Measurements from ENCODE around the gene EPN1.

DNA sequence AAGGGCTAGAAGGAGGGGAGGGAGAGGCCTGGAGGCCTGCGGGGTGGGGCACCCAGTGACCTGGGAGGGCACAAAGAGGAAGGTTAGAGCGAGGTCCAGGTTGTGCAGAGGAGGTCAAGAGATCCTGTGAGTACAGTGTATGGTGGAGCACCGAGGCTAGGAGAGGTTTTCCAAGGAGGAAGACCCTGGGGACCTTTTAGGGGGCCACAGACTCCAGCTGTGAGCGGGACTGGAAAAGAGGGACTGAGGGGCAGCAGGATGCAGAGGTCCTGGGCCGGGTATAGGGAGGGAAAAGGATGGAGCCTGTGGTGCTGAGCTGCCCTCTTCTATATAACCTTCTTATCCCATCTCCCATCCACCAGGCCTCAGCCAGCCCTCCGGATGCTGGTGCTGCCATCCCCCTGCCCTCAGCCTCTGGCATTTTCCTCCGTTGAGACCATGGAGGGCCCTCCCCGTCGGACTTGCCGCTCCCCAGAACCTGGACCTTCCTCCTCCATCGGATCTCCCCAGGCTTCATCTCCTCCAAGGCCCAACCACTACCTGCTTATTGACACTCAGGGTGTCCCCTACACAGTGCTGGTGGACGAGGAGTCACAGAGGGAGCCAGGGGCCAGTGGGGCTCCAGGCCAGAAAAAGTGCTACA is 30.7 kb upstream of the EPN1 start:
- no peak for TF ChIP-seq CTCF (conservative IDR thresholded peaks at IDR 0.05 in 1 of 2, IDR thresholded peaks at IDR 0.05 in 1 of 2; ENCODE audit: low read depth in 1 of 2, low read length in 2 of 2)
- no peak for TF ChIP-seq EZH2 (IDR thresholded peaks at IDR 0.05; ENCODE audit: low read length, missing control alignments)

All from fibroblast of lung (primary cell).